Measurements from ENCODE around the gene SERPINH1.

GRCh38 chr11:75534259-75535069, 27.6 kb upstream of the SERPINH1 start:
- TF ChIP-seq CTCF (IDR thresholded peaks at IDR 0.05; ENCODE audit: insufficient read depth, low read length): no peak
- no peak for TF ChIP-seq REST (IDR thresholded peaks at IDR 0.05; ENCODE audit: insufficient replicate concordance, low read depth)
- no peak for TF ChIP-seq POLR2AphosphoS5 (IDR thresholded peaks at IDR 0.05; ENCODE audit: low read depth)
- TF ChIP-seq GABPA (IDR thresholded peaks at IDR 0.05; ENCODE audit: low read depth): no peak

Data from HL-60 (cell line).